HG02938 (cell line): ENCODE data around the gene PGAP3.

Experiments
- ATAC-seq: cut with Tn5 transposase; IDR thresholded peaks from one replicate; pipeline ENCODE4 v1.9.1; 2021; ENCODE audit warnings: mild to moderate bottlenecking, moderate library complexity; ENCODE audit not compliant: unreplicated experiment

PGAP3 gene

DNA sequence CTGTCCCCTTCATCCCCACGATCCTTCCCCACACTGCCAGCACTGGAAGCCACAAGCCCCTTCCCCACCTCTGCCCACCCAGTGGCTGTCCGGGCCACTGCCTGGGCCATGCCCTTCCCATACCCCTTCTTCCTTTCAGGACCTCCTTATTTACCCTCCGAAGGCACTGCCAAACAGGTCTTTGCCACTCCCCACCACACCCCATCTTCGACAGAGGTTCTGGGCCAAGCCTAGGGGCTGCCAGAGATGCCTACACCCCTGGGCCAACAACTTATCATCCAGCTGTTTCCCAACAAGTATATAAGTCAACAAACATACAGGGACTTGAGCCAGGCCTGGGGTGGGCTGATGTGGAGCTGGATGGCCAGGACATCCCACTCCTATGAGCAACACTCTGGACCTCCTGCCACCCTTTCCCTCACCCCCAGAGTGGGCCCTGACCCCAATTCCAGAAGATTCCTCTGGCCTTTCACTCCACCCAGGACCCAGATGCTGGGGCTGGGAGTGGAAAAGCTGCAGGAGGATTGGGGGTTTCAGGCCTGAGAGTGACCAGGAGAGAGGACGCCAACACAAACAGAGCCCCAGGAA is 62.6 kb downstream of the PGAP3 start:
- ATAC-seq = no peak

DNA sequence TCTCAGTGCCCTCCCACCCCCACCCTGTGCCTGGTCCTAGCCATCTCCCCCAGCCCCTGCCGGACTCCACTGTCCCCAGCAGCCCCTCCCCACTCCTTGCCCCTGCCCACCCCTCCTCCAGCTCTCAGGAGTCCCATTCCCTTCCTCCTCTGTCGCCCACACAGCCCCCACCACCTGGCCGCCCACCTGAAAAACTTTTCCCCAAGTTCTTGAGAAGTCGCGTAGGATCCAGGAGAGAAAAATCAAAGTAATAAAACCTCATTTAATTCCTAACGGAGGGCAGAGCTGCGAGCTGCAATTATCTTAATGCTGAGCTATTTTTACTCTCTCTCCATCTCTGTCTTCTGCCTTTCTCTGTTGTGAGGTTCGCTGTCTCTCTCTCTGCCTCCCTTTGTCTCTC is 63.5 kb downstream of the PGAP3 start:
- no peak for ATAC-seq

DNA sequence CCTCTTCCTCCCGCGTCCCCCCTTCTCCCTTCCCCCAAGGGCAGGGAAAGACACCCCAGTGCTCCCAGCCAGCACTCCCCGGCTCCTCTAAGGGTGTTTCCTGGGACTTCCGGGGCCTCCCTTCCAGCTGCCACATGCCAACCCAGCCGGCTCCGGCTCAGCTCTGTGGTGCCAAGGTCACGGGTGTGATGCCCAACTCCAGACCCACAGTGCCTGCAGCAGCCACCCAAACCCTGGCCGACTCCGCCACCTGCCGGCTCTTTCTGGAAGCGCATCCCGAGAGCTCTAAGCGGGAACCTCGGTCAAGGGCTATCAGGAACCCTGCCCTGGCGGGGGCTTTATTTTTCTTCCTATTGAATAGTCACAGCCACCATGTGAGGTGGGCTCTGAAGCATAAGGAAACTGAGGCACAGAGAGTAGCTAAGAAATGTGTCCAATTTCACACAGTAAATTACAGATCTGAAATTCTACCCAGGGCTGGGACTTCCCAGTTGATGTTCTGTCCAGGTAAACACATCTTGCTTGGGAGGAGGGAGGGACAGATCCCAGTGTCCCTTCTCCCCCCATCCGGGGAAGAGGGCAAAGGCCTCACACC is 64.4 kb downstream of the PGAP3 start:
- no peak for ATAC-seq

DNA sequence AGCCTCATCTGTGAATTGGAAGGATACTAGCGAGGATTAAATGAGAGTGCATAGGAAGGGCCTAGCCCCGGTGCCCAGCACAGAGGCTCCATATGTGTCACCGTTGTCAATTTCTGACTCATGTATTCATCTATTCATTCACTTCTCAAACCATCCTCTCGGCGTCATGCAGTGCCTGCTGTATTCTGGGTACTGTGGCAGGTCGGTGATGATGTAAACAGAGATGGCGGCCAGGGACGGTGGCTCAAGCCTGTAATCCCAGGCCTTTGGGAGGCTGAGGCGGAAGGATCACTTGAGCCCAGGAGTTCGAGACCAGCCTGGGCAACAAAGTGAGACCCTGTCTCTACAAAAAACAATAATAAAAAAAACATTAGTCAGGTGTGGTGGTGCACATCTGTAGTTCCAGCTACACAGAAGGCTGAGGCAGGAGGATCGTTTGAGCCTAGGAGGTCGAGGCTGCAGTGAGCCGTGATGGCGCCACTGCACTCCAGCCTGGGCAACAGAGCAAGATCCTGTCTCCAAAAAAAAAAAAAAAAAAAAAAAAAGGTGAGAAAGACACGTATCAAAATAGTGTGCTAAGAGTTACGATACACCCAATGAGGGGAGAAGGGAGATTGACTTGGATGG is 65.4 kb downstream of the PGAP3 start:
- no peak for ATAC-seq

DNA sequence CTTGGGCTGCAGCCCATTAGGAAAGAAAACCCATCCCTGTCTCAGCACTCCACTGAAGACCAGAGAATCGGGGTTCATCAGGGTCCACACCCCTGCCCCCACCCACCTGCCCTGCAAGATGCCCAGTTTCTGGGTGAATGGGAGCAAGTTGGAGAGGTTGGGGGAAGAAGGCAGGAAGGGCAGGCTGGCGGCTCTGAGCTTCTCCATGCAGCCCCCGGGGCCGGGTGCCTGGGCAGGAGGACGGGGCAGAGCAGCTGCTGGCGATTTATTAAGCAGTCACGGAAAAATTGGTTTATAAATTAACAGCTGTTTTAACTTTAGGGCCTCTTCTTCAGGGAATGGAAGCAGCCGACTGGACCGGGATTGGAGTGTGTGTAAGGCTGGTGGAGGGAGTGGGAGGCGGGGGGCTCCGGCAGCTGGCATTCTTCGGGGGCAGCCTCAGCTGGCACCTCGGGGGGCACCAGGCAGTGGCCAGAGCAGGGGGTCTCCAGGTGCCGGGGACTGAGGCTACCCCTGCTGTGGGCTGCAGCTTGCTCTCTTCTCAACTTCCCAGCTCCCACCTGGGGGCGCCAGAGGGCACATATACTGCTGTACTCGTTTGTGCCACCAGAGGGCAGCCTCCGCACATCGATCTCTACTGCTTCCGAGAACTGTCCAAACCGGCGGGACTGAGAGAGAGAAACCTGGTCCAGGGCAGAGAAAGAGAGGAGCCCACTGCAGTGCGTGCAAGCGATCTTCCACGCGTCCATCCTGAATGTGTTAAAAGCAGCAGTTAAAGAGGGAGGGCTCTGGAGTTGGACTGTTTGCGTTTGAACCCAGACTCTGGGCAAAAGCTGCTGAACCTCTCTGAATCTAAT is 66.1 kb downstream of the PGAP3 start:
- ATAC-seq = no peak
